NOMO-1 treated with DMSO at 0.1 percent for 48 hours (cell line): ENCODE measurements around the gene EGLN2.
"Not testable (repeated sequence)": the region's sequence is repeated elsewhere in the genome, so short reads cannot be mapped to it uniquely, and the experiment has no call there.

Experiments used
- DNase-seq: peaks from one replicate; lab custom pipeline; 2025; ENCODE audit not compliant: unreplicated experiment; lab: John Stamatoyannopoulos, UW

EGLN2 gene

GRCh38 chr19:40801426-40802299 is 2.7 kb downstream of the EGLN2 start:
- no peak for DNase-seq

DNA sequence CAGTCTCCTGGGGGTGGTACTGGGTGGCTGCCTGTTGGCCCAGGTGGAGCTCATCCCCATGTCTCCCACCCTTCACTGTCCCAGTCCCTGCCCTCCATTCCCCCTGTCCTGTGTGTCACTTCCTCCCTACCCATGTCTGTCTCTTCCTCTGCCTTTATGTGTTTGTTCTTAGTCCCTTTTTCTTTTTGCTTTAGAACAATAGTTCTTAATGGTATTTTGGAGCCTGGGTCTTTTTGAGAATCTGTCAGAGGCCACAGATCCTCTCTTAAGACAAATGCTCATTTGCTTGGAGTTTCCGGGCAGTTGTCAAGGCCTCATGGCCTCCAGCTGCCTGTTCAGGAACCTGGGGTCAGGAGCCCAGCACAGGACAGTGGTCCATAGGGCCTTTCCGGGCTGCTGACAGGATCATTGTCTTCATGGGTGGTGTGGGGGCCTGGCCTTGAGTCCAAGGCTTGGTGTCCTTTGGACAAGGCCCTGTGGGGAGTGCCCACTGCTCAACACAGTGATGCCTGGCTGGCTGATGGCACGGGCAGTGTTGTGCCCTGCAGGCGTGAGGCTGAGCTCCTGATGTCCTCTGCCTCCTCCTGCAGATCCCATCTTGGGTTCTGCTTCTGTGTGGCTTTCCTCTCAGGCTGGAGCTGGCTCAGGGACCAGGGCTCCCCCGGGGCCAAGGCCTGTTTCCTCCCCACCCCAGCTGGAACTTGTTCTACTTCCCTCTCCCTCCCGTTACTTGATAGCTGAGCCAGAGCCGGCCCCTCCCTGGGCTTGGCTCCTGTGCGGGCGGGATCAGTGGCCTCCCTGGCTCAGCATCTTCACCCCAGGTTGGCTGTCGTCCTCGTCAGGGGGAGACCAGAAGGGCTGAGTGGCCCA is 3.5 kb downstream of the EGLN2 start:
- DNase-seq: no peak

- no peak for DNase-seq
Measured at GRCh38 chr19:40803170-40803856, 4.3 kb downstream of the EGLN2 start.

DNA sequence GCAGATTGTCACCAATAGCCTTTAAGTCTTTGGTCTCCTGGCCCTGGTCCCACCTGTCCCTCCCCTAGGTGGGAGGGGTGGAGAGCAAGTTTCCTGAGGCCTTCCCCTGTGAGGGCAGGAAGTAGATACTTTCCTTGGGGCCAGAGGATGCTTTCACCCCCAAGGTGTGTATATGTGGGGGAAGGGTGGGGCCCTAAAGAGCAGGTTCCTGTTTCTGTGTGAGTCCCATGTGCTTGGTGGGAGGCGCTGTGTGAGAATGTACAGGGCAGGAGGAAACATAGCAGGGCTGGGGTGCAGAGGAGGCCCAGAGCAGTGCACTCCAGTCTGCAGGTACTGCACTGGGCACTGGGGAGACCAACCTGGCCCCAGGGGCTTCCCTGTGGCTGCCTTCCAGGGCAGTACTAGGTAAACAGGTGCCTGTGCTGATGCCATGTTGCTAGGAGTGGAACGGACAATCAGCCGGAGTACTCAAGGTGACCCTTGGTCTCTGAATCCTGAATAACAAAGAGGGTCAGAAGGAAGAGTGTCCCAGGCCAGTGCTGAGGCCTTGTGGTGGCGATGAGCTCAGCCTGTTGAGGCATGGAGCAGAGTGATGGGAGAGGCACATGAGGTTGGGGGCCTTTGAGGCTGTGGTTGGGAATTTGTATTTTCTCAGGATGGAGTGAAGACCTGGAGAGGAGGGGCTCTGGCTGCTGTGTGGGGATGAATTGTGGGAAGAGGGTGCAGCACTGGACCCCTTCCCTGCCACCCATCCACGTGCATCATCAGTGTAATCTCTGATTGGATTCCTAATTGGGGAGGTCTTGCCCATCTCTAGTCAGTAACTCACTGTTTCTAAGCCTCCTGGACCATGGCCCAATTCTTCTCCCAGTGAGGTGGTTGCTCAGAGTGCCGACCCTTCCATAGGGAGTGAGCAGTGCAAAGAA is 5.1 kb downstream of the EGLN2 start:
- DNase-seq: peak; percentile 55

- no peak for DNase-seq
Measured at GRCh38 chr19:40804783-40805242, 5.8 kb downstream of the EGLN2 start.

- no peak for DNase-seq
Measured at GRCh38 chr19:40805258-40805868, 6.4 kb downstream of the EGLN2 start.

- DNase-seq: peak; percentile 29
Measured at GRCh38 chr19:40806423-40807146, 7.6 kb downstream of the EGLN2 start.

GRCh38 chr19:40807147-40808020 is 8.4 kb downstream of the EGLN2 start:
- no peak for DNase-seq

- DNase-seq: no peak
Measured at GRCh38 chr19:40808021-40808325, 9.0 kb downstream of the EGLN2 start.

DNA sequence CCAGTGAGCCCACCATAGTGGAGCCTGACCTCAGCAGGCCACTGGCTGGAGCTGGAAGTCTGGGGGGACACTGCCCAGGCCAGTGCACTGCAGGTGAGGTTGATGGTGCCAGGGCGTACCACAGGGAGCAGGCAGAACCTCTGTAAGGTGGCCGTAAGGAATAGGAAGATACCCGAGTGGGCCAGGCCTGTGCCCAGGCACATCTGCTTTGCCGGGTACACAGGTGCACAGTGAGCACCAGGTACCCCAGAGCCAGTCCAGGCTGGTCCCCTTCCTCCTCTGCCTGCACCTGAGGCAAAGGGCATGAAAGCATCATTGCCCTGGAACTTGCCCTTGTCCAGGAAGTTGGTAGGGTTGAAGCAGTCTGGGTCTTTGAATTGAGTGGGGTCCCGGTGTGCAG is 9.5 kb downstream of the EGLN2 start:
- no peak for DNase-seq

- no peak for DNase-seq
Measured at GRCh38 chr19:40809358-40810086, 10.5 kb downstream of the EGLN2 start.

DNA sequence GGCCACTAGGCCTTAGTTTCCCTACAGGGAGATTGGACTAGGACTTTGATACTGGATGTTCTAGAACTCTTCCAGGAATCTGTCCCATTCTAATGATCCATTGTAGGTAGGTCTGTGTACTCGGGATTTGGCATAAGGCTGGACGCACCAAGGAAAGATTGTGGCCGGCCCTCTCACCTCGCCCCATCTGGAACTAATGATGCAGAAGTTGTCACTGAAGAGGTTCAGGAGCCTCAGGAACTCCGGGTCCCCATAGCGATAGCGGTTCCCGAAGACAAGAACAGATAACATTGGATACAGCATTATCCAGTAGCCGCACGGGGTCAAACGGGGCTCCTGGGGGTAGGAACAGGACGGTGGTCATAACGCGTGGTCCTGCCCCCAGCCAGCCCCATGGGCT is 11.2 kb downstream of the EGLN2 start:
- DNase-seq: no peak

GRCh38 chr19:40810649-40811408 is 11.8 kb downstream of the EGLN2 start:
- peak; percentile 69 for DNase-seq

DNA sequence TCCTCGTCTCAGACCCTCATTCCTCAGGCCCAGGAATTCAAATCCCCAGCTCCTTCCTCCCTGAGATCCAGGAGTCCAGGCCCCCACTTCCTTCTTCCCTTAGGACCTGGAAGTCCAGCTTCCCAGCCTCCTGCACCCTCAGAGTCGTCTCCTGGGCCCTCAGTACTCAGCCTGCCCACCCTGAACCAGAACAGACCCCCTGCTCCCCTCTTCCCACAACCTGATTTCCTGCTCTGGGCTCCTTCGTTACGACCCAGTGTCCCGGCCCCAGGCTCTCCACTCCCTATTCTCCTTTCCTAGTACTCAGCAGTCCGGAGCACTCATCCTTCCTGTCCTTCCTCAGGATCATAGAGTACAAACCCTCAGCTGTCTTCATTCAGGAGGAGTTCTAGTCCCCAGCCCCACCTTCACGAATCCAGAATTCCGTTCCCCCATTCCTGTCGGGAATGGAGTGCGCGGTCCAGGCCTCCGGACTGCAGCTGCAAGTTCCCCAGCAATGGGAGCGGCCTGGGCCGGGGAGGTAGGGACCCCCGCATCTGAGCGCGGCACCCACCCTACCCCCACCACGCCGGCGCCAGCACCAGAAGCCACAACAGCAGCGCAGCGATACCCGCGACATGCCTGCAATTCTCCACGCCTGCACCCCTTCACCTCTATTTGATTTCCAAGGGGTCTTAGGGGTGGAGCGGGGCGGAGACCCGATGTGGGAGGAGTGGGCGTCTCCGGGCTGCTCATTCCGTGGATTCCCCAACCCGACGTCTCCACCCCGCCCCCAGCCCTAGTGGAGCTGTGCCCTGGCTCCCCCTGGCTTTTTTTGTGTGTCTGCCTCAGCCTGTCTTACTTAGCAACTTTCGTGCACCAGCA is 12.7 kb downstream of the EGLN2 start:
- peak; percentile 31 for DNase-seq

GRCh38 chr19:40812571-40812970 is 13.6 kb downstream of the EGLN2 start:
- DNase-seq: not testable (repeated sequence)

DNA sequence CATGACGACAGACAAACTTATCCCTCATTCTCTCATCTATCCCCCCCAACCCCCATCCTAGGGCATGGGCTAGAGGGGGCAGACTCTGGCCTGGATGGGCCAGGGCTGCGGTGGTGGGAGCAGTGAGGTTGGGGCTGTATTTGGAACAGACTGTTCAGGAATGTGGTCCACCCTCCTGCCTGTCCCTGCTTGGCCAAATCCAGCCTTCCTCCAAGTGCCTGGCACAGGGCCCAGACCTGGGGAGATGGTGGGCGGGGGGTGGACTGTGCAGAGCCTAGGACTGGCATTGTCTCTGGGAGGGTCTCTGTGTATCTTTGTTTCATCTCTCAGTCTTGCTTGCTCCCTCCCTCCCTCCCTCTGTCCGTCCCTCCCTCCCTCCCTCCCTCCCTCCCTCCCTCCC is 14.2 kb downstream of the EGLN2 start:
- no peak for DNase-seq
